ENCODE results near the gene ENTPD5. TPM values are rescaled to one million over a fixed set of nuclear protein-coding genes. Genes with fewer than 3 reads are reported as not detected.

ENTPD5 gene, protein sequence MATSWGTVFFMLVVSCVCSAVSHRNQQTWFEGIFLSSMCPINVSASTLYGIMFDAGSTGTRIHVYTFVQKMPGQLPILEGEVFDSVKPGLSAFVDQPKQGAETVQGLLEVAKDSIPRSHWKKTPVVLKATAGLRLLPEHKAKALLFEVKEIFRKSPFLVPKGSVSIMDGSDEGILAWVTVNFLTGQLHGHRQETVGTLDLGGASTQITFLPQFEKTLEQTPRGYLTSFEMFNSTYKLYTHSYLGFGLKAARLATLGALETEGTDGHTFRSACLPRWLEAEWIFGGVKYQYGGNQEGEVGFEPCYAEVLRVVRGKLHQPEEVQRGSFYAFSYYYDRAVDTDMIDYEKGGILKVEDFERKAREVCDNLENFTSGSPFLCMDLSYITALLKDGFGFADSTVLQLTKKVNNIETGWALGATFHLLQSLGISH
- 6.7 and 9.6 TPM in 2 replicates for total RNA-seq
- 11.5 and 13.7 TPM in 2 replicates for polyA plus RNA-seq
- 7.9 and 9.0 TPM in 2 replicates for polyA plus RNA-seq (2012)
- polyA minus RNA-seq (ENCODE audit: low replicate concordance), result 4.7 and 8.2 TPM in 2 replicates

DNA sequence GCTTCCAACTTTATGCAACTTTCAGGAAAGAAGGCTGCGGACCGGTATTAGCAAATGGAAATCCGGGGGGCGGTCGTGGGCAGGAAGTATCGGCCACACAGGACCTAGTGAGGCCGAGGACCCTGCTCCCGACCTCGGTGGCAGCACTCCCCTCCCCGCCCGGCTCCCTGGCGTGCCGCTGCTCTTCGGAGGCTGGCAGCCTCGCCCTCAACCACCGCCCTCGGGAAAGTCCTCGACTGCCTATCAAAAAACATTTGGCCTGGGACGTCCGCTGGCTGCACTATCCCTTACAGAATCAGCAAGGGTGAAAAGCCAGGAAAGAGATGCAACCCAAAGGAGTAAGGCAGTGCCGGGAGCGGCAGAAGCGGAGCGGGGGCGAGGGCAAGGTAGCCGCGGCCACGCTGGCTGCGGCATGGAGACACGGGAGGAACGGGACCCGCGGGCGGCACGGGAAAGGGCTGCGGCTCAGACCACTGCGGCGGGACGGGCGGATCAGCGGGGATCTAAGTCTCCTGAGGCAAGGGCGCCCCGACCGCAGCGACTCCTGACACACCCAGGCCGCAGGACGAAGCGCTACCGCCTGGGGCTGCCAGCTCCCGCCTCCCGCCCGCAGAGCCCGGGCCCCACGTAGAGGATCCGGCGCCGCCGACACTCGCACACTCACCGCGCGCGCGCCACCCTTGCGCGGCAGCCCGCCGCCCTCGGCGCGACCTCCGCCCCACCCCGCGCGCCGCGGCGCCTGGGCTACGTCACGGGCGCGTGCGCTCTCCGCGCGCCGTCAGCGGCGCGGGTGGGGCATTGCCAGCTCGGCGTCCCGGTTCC, at the start of gene ENTPD5, which contains the start of gene BBOF1:
ENTPD5 (minus strand) TSS at position 703 of the 822 bp plus-strand sequence. CDS start 31,186 bp downstream, outside the sequence.
BBOF1 (plus strand) TSS at position 764 of the 822 bp plus-strand sequence. CDS start 130 bp downstream, outside the sequence.
- Histone ChIP-seq H3K9ac (ENCODE audit: insufficient read depth, low read length) (peak within 1 kb of the TSS; percentile 99), H4K20me1 (ENCODE audit: control insufficient read depth, extremely low read depth, insufficient read depth, low read length) (no peaks in the 10 kb centered on the region), H2AFZ (ENCODE audit: low read length) (peak within 1 kb of the TSS; percentile 88), H3K27ac (ENCODE audit: insufficient read depth, low read length) (peak within 1 kb of the TSS; percentile 100), H3K27me3 (ENCODE audit: control insufficient read depth, insufficient read depth, low read length) (no peaks in the 10 kb centered on the region), H3K4me1 (ENCODE audit: control insufficient read depth, extremely low read depth, insufficient read depth, low read length) (no peaks in the 10 kb centered on the region), H3K79me2 (ENCODE audit: control insufficient read depth, insufficient read depth, low read length) (no peaks in the 10 kb centered on the region), H3K36me3 (ENCODE audit: control insufficient read depth, insufficient read depth, low read length) (no peaks in the 10 kb centered on the region), H3K4me2 (ENCODE audit: extremely low read depth, insufficient read depth, low read length) (peak within 1 kb of the TSS; percentile 86), H3K9me3 (ENCODE audit: control insufficient read depth, insufficient read depth, low read depth, low read length) (no peaks in the 10 kb centered on the region), H3K4me3 (replicated peaks in 1 of 4; ENCODE audit: control extremely low read depth in 1 of 4, insufficient read depth in 1 of 4, low read depth in 3 of 4, low read length in 4 of 4) (peak within 1 kb of the TSS; percentile 85 to 97 (median 94))
- TF ChIP-seq, protein P1, sequence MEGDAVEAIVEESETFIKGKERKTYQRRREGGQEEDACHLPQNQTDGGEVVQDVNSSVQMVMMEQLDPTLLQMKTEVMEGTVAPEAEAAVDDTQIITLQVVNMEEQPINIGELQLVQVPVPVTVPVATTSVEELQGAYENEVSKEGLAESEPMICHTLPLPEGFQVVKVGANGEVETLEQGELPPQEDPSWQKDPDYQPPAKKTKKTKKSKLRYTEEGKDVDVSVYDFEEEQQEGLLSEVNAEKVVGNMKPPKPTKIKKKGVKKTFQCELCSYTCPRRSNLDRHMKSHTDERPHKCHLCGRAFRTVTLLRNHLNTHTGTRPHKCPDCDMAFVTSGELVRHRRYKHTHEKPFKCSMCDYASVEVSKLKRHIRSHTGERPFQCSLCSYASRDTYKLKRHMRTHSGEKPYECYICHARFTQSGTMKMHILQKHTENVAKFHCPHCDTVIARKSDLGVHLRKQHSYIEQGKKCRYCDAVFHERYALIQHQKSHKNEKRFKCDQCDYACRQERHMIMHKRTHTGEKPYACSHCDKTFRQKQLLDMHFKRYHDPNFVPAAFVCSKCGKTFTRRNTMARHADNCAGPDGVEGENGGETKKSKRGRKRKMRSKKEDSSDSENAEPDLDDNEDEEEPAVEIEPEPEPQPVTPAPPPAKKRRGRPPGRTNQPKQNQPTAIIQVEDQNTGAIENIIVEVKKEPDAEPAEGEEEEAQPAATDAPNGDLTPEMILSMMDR (conservative IDR thresholded peaks at IDR 0.05 in 1 of 2, IDR thresholded peaks at IDR 0.05 in 1 of 2; ENCODE audit: low read depth in 1 of 2, low read length in 2 of 2), result no peak
- TF ChIP-seq EZH2 (IDR thresholded peaks at IDR 0.05; ENCODE audit: low read length, missing control alignments), result no peak
- peak; percentile 82 to 86 for DNase-seq (ENCODE audit: low read depth in 2 of 2)

DNA sequence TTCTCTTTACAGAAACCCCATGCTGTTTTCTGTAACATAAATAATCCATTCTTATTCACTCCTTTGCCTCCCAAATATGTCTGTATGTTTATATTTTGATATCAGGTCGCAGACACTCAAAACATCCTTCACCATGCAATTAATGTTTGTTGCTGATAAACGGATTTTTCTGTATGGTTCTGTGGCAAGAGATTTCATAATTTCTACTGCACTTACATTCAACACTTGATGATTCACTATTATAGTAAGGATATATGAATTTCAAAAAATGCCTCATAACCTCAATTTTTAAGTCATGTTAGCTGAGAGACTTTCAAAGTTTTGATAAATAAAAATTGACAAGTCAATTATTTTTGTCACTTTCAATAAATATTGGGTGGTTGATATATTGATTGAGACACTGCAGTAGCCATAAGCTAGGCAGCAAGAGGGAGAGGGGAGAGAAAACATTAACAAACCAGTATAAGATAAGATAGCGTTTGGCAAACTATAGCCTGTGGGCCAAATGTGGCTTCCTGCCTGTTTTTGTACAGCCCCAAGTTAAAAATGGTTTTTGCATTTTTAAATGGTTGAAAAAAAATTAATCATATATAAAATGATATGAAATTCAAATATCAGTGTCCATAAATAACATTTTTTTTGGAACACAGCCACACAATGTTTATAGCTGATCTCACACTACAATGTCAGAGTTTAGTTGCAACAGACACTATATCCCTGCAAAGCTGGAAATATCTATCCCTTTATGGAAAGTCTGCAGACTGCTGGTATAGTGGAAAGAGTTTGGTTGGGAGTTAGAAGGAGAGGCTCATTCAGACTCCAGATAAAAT, 46.9 kb upstream of the ENTPD5 start:
- no peaks in the 10 kb centered on the region for H3K27me3 ChIP-seq (ENCODE audit: control insufficient read depth, insufficient read depth, low read length)
- H3K4me3 ChIP-seq (replicated peaks in 1 of 4; ENCODE audit: control extremely low read depth in 1 of 4, insufficient read depth in 1 of 4, low read depth in 3 of 4, low read length in 4 of 4), result no peak overlapping the region
- DNase-seq (ENCODE audit: low read depth in 2 of 2), result peak; percentile 19 to 75
- H3K9ac ChIP-seq (ENCODE audit: insufficient read depth, low read length), result no peak overlapping the region
- no peaks in the 10 kb centered on the region for H3K79me2 ChIP-seq (ENCODE audit: control insufficient read depth, insufficient read depth, low read length)
- peak overlapping the region; percentile 35 for H3K4me2 ChIP-seq (ENCODE audit: extremely low read depth, insufficient read depth, low read length)
- H3K4me1 ChIP-seq (ENCODE audit: control insufficient read depth, extremely low read depth, insufficient read depth, low read length), result peaks cover 17% of the 10 kb centered on the region
- TF ChIP-seq, protein P1 (conservative IDR thresholded peaks at IDR 0.05 in 1 of 2, IDR thresholded peaks at IDR 0.05 in 1 of 2; ENCODE audit: low read depth in 1 of 2, low read length in 2 of 2), result no peak
- TF ChIP-seq EZH2 (IDR thresholded peaks at IDR 0.05; ENCODE audit: low read length, missing control alignments), result no peak
- no peak overlapping the region for H3K27ac ChIP-seq (ENCODE audit: insufficient read depth, low read length)
- no peaks in the 10 kb centered on the region for H3K9me3 ChIP-seq (ENCODE audit: control insufficient read depth, insufficient read depth, low read depth, low read length)
- no peaks in the 10 kb centered on the region for H4K20me1 ChIP-seq (ENCODE audit: control insufficient read depth, extremely low read depth, insufficient read depth, low read length)
- peaks cover 1% of the 10 kb centered on the region for H3K36me3 ChIP-seq (ENCODE audit: control insufficient read depth, insufficient read depth, low read length)
- H2AFZ ChIP-seq (ENCODE audit: low read length), result no peak overlapping the region
